PFSK-1 (cell line): ENCODE measurements around the gene CCDC24.

Experiments
- FOXP2 ChIP-seq: optimal IDR thresholded peaks from 2 replicates; pipeline ENCODE3; 2011; ENCODE audit warnings: borderline replicate concordance, control low read depth, inconsistent platforms; ENCODE audit not compliant: insufficient read depth; ENCODE audit errors: extremely low read length, extremely low read depth
- POLR2AphosphoS5 ChIP-seq: IDR thresholded peaks from 2 replicates; pipeline ENCODE4 v1.6.1; 2012; ENCODE audit warnings: low read depth, mild to moderate bottlenecking, control low read depth, low read length, moderate library complexity
- REST ChIP-seq, 2 experiments: IDR thresholded peaks; 2 replicates each; pipeline versions ENCODE4 v1.6.1 to v1.8.0; 2011 to 2012; ENCODE audit warnings: low read depth in 2 of 2, low read length in 2 of 2, control low read depth in 1 of 2, inconsistent platforms in 1 of 2, mild to moderate bottlenecking in 1 of 2, moderate library complexity in 1 of 2; ENCODE audit not compliant: insufficient read depth in 1 of 2
- SIN3A ChIP-seq: IDR thresholded peaks from 2 replicates; pipeline ENCODE4 v1.6.1; 2012; ENCODE audit warnings: mild to moderate bottlenecking, low read length, moderate library complexity, borderline replicate concordance; ENCODE audit not compliant: insufficient read depth
- TAF1 ChIP-seq: IDR thresholded peaks from 2 replicates; pipeline ENCODE4 v1.6.1; 2012; ENCODE audit warnings: low read length, control low read depth, borderline replicate concordance; ENCODE audit not compliant: insufficient read depth

Gene CCDC24

GRCh38 chr1:43987159-43987902, 4.1 kb upstream of the CCDC24 start:
- no peak for TF ChIP-seq REST (IDR thresholded peaks at IDR 0.05; ENCODE audit: insufficient read depth in 1 of 2, low read depth in 2 of 2, low read length in 2 of 2)
- TF ChIP-seq SIN3A = no peak
- TF ChIP-seq FOXP2 = no peak
- no peak for TF ChIP-seq POLR2AphosphoS5
- no peak for TF ChIP-seq TAF1

- no peak for TF ChIP-seq SIN3A
- TF ChIP-seq POLR2AphosphoS5 = no peak
- no peak for TF ChIP-seq FOXP2
- TF ChIP-seq REST (IDR thresholded peaks at IDR 0.05; ENCODE audit: insufficient read depth in 1 of 2, low read depth in 2 of 2, low read length in 2 of 2) = no peak
- no peak for TF ChIP-seq TAF1
Observed at GRCh38 chr1:43990271-43991199, 864 bp upstream of the CCDC24 start.

DNA sequence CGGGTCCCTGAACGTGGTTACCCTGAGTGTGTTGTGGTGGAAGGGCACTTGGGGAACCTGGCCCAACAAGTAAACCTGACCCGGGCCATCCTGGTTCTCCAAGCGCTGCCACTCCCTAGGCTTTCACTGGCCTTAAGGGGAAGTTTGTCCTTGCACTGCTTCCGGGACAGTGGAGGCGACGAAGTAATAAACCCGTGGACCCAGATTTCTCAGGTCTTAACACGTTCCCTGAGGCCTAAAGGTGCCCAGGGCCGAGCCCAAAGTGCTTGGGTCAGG, 261 bp upstream of the CCDC24 start:
- TF ChIP-seq POLR2AphosphoS5 (no peak), REST (IDR thresholded peaks at IDR 0.05; ENCODE audit: insufficient read depth in 1 of 2, low read depth in 2 of 2, low read length in 2 of 2) (no peak), FOXP2 (no peak), TAF1 (no peak), SIN3A (no peak)

GRCh38 chr1:43992232-43992995, 1.0 kb downstream of the CCDC24 start:
- TF ChIP-seq POLR2AphosphoS5 = no peak
- TF ChIP-seq FOXP2 = no peak
- no peak for TF ChIP-seq REST (IDR thresholded peaks at IDR 0.05; ENCODE audit: insufficient read depth in 1 of 2, low read depth in 2 of 2, low read length in 2 of 2)
- TF ChIP-seq SIN3A = no peak
- TF ChIP-seq TAF1 = no peak
